HEK293 (cell line): ENCODE measurements around the gene TBC1D5.

Source experiments
- CTCF ChIA-PET: fragments of 350-600 bp; formaldehyde crosslinking; extraction: SDS; loops from one replicate; lab custom pipeline; 2021; ENCODE audit warnings: antibody characterized with exemption; lab: Yijun Ruan, JAX
- POLR2A ChIA-PET: fragments of 300-600 bp; formaldehyde crosslinking; extraction: SDS; loops from one replicate; lab custom pipeline; 2020; ENCODE audit warnings: antibody characterized with exemption, inconsistent platforms; lab: Yijun Ruan, JAX
- H3K27ac ChIP-seq: fragments of 200-500 bp; sonication (Bioruptor generic); 2 replicates; pipeline ENCODE4 v1.5.1; 2014; ENCODE audit warnings: low read depth, low read length, control low read depth, inconsistent platforms; ENCODE audit errors: extremely low read depth
- H3K36me3 ChIP-seq, 2 experiments: fragments of 200-500 bp in 1 of 2; sonication (Bioruptor generic) in 1 of 2; 1 replicate in 1 of 2; 2 replicates in 1 of 2; pipeline ENCODE4 v1.5.1; 2014 to 2017; ENCODE audit warnings: inconsistent platforms in 2 of 2, low read length in 2 of 2; ENCODE audit not compliant: control insufficient read depth in 2 of 2, insufficient read depth in 1 of 2
- H3K4me1 ChIP-seq: fragments of 200-500 bp; sonication (Bioruptor generic); 2 replicates; pipeline ENCODE4 v1.5.1; 2014; ENCODE audit warnings: mild to moderate bottlenecking, low read length, inconsistent platforms; ENCODE audit not compliant: control insufficient read depth, insufficient read depth
- H3K4me3 ChIP-seq: 2 replicates; pipeline ENCODE4 v1.5.1; 2011; ENCODE audit warnings: low read depth, mild to moderate bottlenecking, control low read depth, low read length, moderate library complexity
- H3K9me3 ChIP-seq: fragments of 200-500 bp; sonication (Bioruptor generic); 2 replicates; pipeline ENCODE4 v1.5.1; 2014; ENCODE audit warnings: low read depth, low read length, inconsistent platforms; ENCODE audit not compliant: control insufficient read depth, insufficient read depth
- GFI1B ChIP-seq: fragments of 450-650 bp; formaldehyde crosslinking; IDR thresholded peaks from 2 replicates; pipeline ENCODE4 v1.5.1; 2016; ENCODE audit warnings: missing biosample characterization, missing genetic modification characterization
- OSR2 ChIP-seq: fragments of 450-650 bp; formaldehyde crosslinking; IDR thresholded peaks from 2 replicates; pipeline ENCODE4 v1.5.1; 2016; ENCODE audit warnings: missing biosample characterization, missing genetic modification characterization
- OVOL3 ChIP-seq: fragments of 450-650 bp; formaldehyde crosslinking; IDR thresholded peaks from 2 replicates; pipeline ENCODE4 v1.5.1; 2016; ENCODE audit warnings: missing biosample characterization, missing genetic modification characterization
- RBAK ChIP-seq: fragments of 450-650 bp; formaldehyde crosslinking; IDR thresholded peaks from 2 replicates; pipeline ENCODE4 v1.5.1; 2016; ENCODE audit warnings: missing biosample characterization, missing genetic modification characterization
- REPIN1 ChIP-seq: fragments of 450-650 bp; formaldehyde crosslinking; IDR thresholded peaks from 2 replicates; pipeline ENCODE4 v1.5.1; 2017; ENCODE audit warnings: missing biosample characterization, missing genetic modification characterization, low read depth
- SETDB1 ChIP-seq: IDR thresholded peaks from one replicate; pipeline ENCODE4 v1.6.1; 2017; ENCODE audit warnings: mild to moderate bottlenecking, low read length, moderate library complexity, mixed read lengths; ENCODE audit not compliant: insufficient read length
- ZBTB1 ChIP-seq: fragments of 450-650 bp; formaldehyde crosslinking; IDR thresholded peaks from 2 replicates; pipeline ENCODE4 v1.5.1; 2016; ENCODE audit warnings: missing biosample characterization, missing genetic modification characterization
- ZNF155 ChIP-seq: fragments of 450-650 bp; formaldehyde crosslinking; IDR thresholded peaks from 2 replicates; pipeline ENCODE4 v1.5.1; 2016; ENCODE audit warnings: missing biosample characterization, missing genetic modification characterization
- ZNF239 ChIP-seq: fragments of 450-650 bp; formaldehyde crosslinking; IDR thresholded peaks from 2 replicates; pipeline ENCODE4 v1.5.1; 2016; ENCODE audit warnings: missing biosample characterization, missing genetic modification characterization
- ZNF311 ChIP-seq: fragments of 450-650 bp; formaldehyde crosslinking; IDR thresholded peaks from 2 replicates; pipeline ENCODE4 v1.5.1; 2017; ENCODE audit warnings: missing biosample characterization, missing genetic modification characterization, borderline replicate concordance
- ZNF585B ChIP-seq: fragments of 450-650 bp; formaldehyde crosslinking; IDR thresholded peaks from 2 replicates; pipeline ENCODE4 v1.5.1; 2016; ENCODE audit warnings: missing biosample characterization, missing genetic modification characterization
- ZNF623 ChIP-seq: fragments of 450-650 bp; formaldehyde crosslinking; IDR thresholded peaks from 2 replicates; pipeline ENCODE4 v1.5.1; 2016; ENCODE audit warnings: missing biosample characterization, missing genetic modification characterization
- ZNF624 ChIP-seq: fragments of 450-650 bp; formaldehyde crosslinking; IDR thresholded peaks from 2 replicates; pipeline ENCODE4 v1.5.1; 2017; ENCODE audit warnings: missing biosample characterization, missing genetic modification characterization
- ZNF626 ChIP-seq: fragments of 450-650 bp; sonication (Bioruptor Pico); formaldehyde crosslinking; IDR thresholded peaks from 2 replicates; pipeline ENCODE4 v1.5.1; 2018; ENCODE audit warnings: missing biosample characterization, missing genetic modification characterization, inconsistent platforms
- ZNF747 ChIP-seq: fragments of 450-650 bp; formaldehyde crosslinking; IDR thresholded peaks from 2 replicates; pipeline ENCODE4 v1.5.1; 2016; ENCODE audit warnings: missing biosample characterization, missing genetic modification characterization
- ZSCAN23 ChIP-seq: fragments of 450-650 bp; formaldehyde crosslinking; IDR thresholded peaks from 2 replicates; pipeline ENCODE4 v1.5.1; 2016; ENCODE audit warnings: missing biosample characterization, missing genetic modification characterization
- TF ChIP-seq, protein P1 (sequence below): fragments of 450-650 bp; formaldehyde crosslinking; IDR thresholded peaks from 2 replicates; pipeline ENCODE4 v1.5.1; 2016; ENCODE audit warnings: missing biosample characterization, missing genetic modification characterization, low read depth

TBC1D5 gene

GRCh38 chr3:17153209-17153608 lies 589.2 kb downstream of the TBC1D5 start:
- POLR2A ChIA-PET: no interaction called here
- H3K36me3 ChIP-seq: peaks cover 0 to 5% of the 10 kb centered on the region in 2 experiments; a peak in 1 of 3 replicates
- TF ChIP-seq ZNF626 (tag by site-specific recombination) (no peak), OVOL3 (no peak), SETDB1 (no peak), ZNF311 (no peak), RBAK (no peak)
- TF ChIP-seq, protein P1, sequence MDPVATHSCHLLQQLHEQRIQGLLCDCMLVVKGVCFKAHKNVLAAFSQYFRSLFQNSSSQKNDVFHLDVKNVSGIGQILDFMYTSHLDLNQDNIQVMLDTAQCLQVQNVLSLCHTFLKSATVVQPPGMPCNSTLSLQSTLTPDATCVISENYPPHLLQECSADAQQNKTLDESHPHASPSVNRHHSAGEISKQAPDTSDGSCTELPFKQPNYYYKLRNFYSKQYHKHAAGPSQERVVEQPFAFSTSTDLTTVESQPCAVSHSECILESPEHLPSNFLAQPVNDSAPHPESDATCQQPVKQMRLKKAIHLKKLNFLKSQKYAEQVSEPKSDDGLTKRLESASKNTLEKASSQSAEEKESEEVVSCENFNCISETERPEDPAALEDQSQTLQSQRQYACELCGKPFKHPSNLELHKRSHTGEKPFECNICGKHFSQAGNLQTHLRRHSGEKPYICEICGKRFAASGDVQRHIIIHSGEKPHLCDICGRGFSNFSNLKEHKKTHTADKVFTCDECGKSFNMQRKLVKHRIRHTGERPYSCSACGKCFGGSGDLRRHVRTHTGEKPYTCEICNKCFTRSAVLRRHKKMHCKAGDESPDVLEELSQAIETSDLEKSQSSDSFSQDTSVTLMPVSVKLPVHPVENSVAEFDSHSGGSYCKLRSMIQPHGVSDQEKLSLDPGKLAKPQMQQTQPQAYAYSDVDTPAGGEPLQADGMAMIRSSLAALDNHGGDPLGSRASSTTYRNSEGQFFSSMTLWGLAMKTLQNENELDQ: no peak
- TF ChIP-seq, all 188 proteins: peak for 0
- Histone ChIP-seq H3K27ac (no peak overlapping the region), H3K9me3 (no peaks in the 10 kb centered on the region), H3K4me3 (no peak overlapping the region), H3K4me1 (no peaks in the 10 kb centered on the region)
- CTCF ChIA-PET: no interaction called here

DNA sequence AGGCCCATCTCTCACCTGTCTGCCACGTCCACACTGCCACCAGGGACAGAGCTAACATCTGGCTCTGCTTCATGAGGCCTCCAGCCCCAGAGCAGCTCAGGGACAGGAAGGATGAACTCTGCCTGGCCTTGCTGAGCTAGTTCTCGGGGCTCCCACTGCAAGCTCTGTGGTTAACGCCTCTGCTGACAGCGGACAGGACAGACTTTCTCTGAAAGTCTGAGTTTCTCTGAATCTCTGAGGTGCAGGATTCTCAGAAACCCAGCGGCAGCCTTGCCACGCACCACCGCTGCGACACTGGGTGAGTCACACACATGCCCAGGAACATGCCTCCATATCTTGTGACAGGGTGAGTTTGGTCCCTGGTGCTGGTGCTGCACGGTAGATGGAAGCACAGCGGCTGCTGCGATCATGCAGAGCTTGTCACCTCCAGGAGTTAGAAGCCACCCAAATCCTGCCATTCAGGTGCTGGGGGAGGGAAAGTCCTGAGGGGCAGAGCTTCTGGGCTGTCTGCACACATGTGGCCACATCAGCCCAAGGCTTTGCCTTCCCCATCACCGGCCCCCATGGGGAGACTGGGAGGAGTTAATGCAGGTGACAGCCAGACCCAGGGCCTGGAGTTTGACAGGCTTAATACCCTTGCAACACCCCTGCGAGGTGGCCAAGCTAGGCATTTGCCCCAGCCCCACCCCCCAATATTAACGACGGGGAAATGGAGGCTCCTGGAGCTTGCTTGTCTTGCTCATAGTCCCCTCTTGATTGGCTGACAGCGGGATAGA lies 590.6 kb downstream of the TBC1D5 start:
- CTCF ChIA-PET: interaction anchor here (0.6 kb wide), 1 partner anchor 388 kb away, joined by 3 read pairs; no protein-coding TSS in a partner anchor

GRCh38 chr3:17149076-17149475 lies 593.4 kb downstream of the TBC1D5 start:
- H3K36me3 ChIP-seq: peaks cover 0 to 5% of the 10 kb centered on the region in 2 experiments; a peak in 1 of 3 replicates
- TF ChIP-seq ZSCAN23: no peak
- ChIA-PET CTCF (interaction anchor here (0.6 kb wide), 1 partner anchor 108 kb away, joined by 3 read pairs; no protein-coding TSS in a partner anchor), POLR2A (no interaction called here)
- H3K4me3 ChIP-seq: no peak overlapping the region
- H3K4me1 ChIP-seq: no peaks in the 10 kb centered on the region
- H3K27ac ChIP-seq: no peak overlapping the region
- H3K9me3 ChIP-seq: no peaks in the 10 kb centered on the region

More for the DNA sequence above, 590.6 kb downstream of the TBC1D5 start:
- no peaks in the 10 kb centered on the region for H3K9me3 ChIP-seq
- no peak overlapping the region for H3K27ac ChIP-seq
- POLR2A ChIA-PET: no interaction called here
- no peak for TF ChIP-seq ZNF311
- TF ChIP-seq OVOL3: no peak
- TF ChIP-seq, all 188 proteins: peak for 0
- Histone ChIP-seq H3K4me1 (no peaks in the 10 kb centered on the region), H3K4me3 (no peak overlapping the region), H3K36me3 (peaks cover 0 to 5% of the 10 kb centered on the region in 2 experiments; a peak in 1 of 3 replicates)

GRCh38 chr3:17144665-17144993 lies 597.8 kb downstream of the TBC1D5 start:
- TF ChIP-seq ZBTB1: no peak
- TF ChIP-seq ZNF239 (tag by site-specific recombination): no peak
- TF ChIP-seq GFI1B (tag by site-specific recombination): no peak
- no peak for TF ChIP-seq REPIN1
- no peak for TF ChIP-seq ZNF623 (tag by site-specific recombination)
- TF ChIP-seq ZNF155: no peak
- no peak for TF ChIP-seq ZNF624 (tag by site-specific recombination)
- TF ChIP-seq OSR2 (tag by site-specific recombination): no peak
- TF ChIP-seq ZNF585B (tag by site-specific recombination): no peak
- no peak for TF ChIP-seq ZNF747 (tag by site-specific recombination)
- no peaks in the 10 kb centered on the region for H3K9me3 ChIP-seq
- no peak overlapping the region for H3K27ac ChIP-seq
- no peak overlapping the region for H3K4me3 ChIP-seq
- ChIA-PET CTCF (no interaction called here), POLR2A (no interaction called here)
- no peaks in the 10 kb centered on the region for H3K4me1 ChIP-seq
- H3K36me3 ChIP-seq: no peaks in the 10 kb centered on the region
